HG02798 (cell line): ENCODE measurements around the gene SLC38A10.

ENCODE experiments used
- ATAC-seq: cut with Tn5 transposase; IDR thresholded peaks from one replicate; pipeline ENCODE4 v1.9.1; 2021; ENCODE audit warnings: mild to moderate bottlenecking; ENCODE audit not compliant: unreplicated experiment, poor library complexity

The SLC38A10 gene

GRCh38 chr17:81332118-81332834 is 37.2 kb upstream of the SLC38A10 start:
- no peak for ATAC-seq

- no peak for ATAC-seq
These were observed 36.5 kb upstream of the SLC38A10 start for GRCh38 chr17:81331527-81332043.

GRCh38 chr17:81330884-81331245 is 35.8 kb upstream of the SLC38A10 start:
- no peak for ATAC-seq

- no peak for ATAC-seq
These were observed 35.1 kb upstream of the SLC38A10 start for GRCh38 chr17:81329927-81330883.

GRCh38 chr17:81328978-81329926 is 34.1 kb upstream of the SLC38A10 start:
- no peak for ATAC-seq

GRCh38 chr17:81328489-81328888 is 33.4 kb upstream of the SLC38A10 start:
- ATAC-seq, result no peak

GRCh38 chr17:81325714-81326358 is 30.7 kb upstream of the SLC38A10 start:
- no peak for ATAC-seq

- no peak for ATAC-seq
These were observed 30.0 kb upstream of the SLC38A10 start for GRCh38 chr17:81324851-81325713.

GRCh38 chr17:81324177-81324850 is 29.2 kb upstream of the SLC38A10 start:
- no peak for ATAC-seq

- ATAC-seq, result no peak
These were observed 28.3 kb upstream of the SLC38A10 start for GRCh38 chr17:81323411-81323868.

GRCh38 chr17:81323083-81323369 is 27.9 kb upstream of the SLC38A10 start:
- no peak for ATAC-seq

GRCh38 chr17:81322271-81323082 is 27.4 kb upstream of the SLC38A10 start:
- no peak for ATAC-seq

- ATAC-seq, result no peak
These were observed 23.0 kb upstream of the SLC38A10 start for GRCh38 chr17:81317961-81318605.

- ATAC-seq, result no peak
These were observed 22.4 kb upstream of the SLC38A10 start for GRCh38 chr17:81317530-81317821.

- no peak for ATAC-seq
These were observed 20.8 kb upstream of the SLC38A10 start for GRCh38 chr17:81315885-81316391.

- ATAC-seq, result no peak
These were observed 20.2 kb upstream of the SLC38A10 start for GRCh38 chr17:81315129-81315884.
